ENCODE results near the gene AGBL5. TPM values are rescaled to one million over a fixed set of nuclear protein-coding genes. Genes with fewer than 3 reads are reported as not detected.

Gene AGBL5
- total and polyA plus RNA-seq, 2 of the 13 experiments (the other 11 are each of a cell fraction or from before 2014, with no cell fraction given) = 55.9 to 73.3 TPM

- TF ChIP-seq DR1 (CRISPR knock-in tag; IDR thresholded peaks at IDR 0.05) = no peak
- TF ChIP-seq ZNF382 (CRISPR knock-in tag; IDR thresholded peaks at IDR 0.05; ENCODE audit: borderline replicate concordance) = no peak
- no peak for TF ChIP-seq EZH2 (conservative IDR thresholded peaks at IDR 0.05; ENCODE audit: low read depth, low read length)
- no peak for TF ChIP-seq ZNF280D (CRISPR knock-in tag; IDR thresholded peaks at IDR 0.05)
- TF ChIP-seq GTF3A (CRISPR knock-in tag; conservative IDR thresholded peaks at IDR 0.05) = no peak
- TF ChIP-seq ZNF354B (CRISPR knock-in tag; IDR thresholded peaks at IDR 0.05) = peak; percentile 73; the same call in 1 of the 2 replicates
- peak; percentile 60 for TF ChIP-seq ARNT2 (CRISPR knock-in tag; IDR thresholded peaks at IDR 0.05; ENCODE audit: low read depth)
- no peak; the same call in 1 of the 2 replicates for TF ChIP-seq ZBTB46 (CRISPR knock-in tag; IDR thresholded peaks at IDR 0.05; ENCODE audit: borderline replicate concordance)
- no peak for TF ChIP-seq ZNF101 (CRISPR knock-in tag; IDR thresholded peaks at IDR 0.05; ENCODE audit: borderline replicate concordance, low read depth)
- TF ChIP-seq TP53 (CRISPR knock-in tag; conservative IDR thresholded peaks at IDR 0.05) = no peak
- 0 out of 2 replicates have a peak, but pooled peaks have one; percentile 22 for TF ChIP-seq ZNF225 (CRISPR knock-in tag; IDR thresholded peaks at IDR 0.05)
- TF ChIP-seq MXI1 (IDR thresholded peaks at IDR 0.05; ENCODE audit: borderline replicate concordance, low read depth, low read length) = no peak
- TF ChIP-seq HOXD1 (CRISPR knock-in tag; IDR thresholded peaks at IDR 0.05) = no peak; the same call in 1 of the 2 replicates
- TF ChIP-seq ZNF282 (IDR thresholded peaks at IDR 0.05; ENCODE audit: partially characterized antibody) = no peak
- 0 out of 2 replicates have a peak, but pooled peaks have one; percentile 34 for TF ChIP-seq MYPOP (CRISPR knock-in tag; IDR thresholded peaks at IDR 0.05)
- no peak for TF ChIP-seq RFX5 (IDR thresholded peaks at IDR 0.05; ENCODE audit: low read depth, low read length)
- peak; percentile 97 for TF ChIP-seq ZNF333 (CRISPR knock-in tag; IDR thresholded peaks at IDR 0.05; ENCODE audit: borderline replicate concordance)
- no peak for TF ChIP-seq POGZ (CRISPR knock-in tag; IDR thresholded peaks at IDR 0.05)
- TF ChIP-seq ZNF883 (CRISPR knock-in tag; IDR thresholded peaks at IDR 0.05; ENCODE audit: not compliant biosample characterization) = no peak
- peak; percentile 61; the same call in 1 of the 2 replicates for TF ChIP-seq ZNF816 (CRISPR knock-in tag; IDR thresholded peaks at IDR 0.05; ENCODE audit: borderline replicate concordance)
- TF ChIP-seq ZNF652 (CRISPR knock-in tag; IDR thresholded peaks at IDR 0.05; ENCODE audit: borderline replicate concordance, low read depth) = no peak
- no peak for TF ChIP-seq ZNF143 (CRISPR knock-in tag; IDR thresholded peaks at IDR 0.05)
- no peak for TF ChIP-seq DPF2 (CRISPR knock-in tag; IDR thresholded peaks at IDR 0.05; ENCODE audit: borderline replicate concordance, low read depth)
- no peak for TF ChIP-seq MEIS2 (CRISPR knock-in tag; IDR thresholded peaks at IDR 0.05)
These were observed 35.5 kb downstream of the AGBL5 start, which contains the start of gene KHK (continued) for GRCh38 chr2:27086724-27087593.

Measured in HepG2 (cell line).